Stomach (tissue), 4 donors: ENCODE measurements around the gene EXOSC6.
"Not testable (repeated sequence)": the region's sequence is repeated elsewhere in the genome, so short reads cannot be mapped to it uniquely, and the experiment has no call there.

ENCODE experiments used
- EP300 ChIP-seq: sonication (generic); formaldehyde crosslinking; IDR thresholded peaks from one replicate; pipeline ENCODE4 v1.6.1; 2017; ENCODE audit warnings: antibody characterized with exemption
- POLR2A ChIP-seq, 4 donors: fragments of 450-650 bp; IDR thresholded peaks; one replicate each; pipeline ENCODE4 v1.6.1; 2016; ENCODE audit warnings: antibody characterized with exemption in 4 of 4, control low read depth in 2 of 4, mild to moderate bottlenecking in 1 of 4, moderate library complexity in 1 of 4
- TF ChIP-seq, protein P1 (sequence below), 7 experiments: fragments of 450-650 bp in 4 of 7; fragments of 200-600 bp in 3 of 7; sonication (generic) in 3 of 7; IDR thresholded peaks; one replicate each; pipeline ENCODE4 v1.5.1; 2016 to 2019; ENCODE audit warnings: antibody characterized with exemption in 7 of 7, control low read depth in 2 of 7, mild to moderate bottlenecking in 1 of 7

- TF ChIP-seq POLR2A (IDR thresholded peaks at IDR 0.05); EP300: not testable (repeated sequence)
- TF ChIP-seq, protein P1, sequence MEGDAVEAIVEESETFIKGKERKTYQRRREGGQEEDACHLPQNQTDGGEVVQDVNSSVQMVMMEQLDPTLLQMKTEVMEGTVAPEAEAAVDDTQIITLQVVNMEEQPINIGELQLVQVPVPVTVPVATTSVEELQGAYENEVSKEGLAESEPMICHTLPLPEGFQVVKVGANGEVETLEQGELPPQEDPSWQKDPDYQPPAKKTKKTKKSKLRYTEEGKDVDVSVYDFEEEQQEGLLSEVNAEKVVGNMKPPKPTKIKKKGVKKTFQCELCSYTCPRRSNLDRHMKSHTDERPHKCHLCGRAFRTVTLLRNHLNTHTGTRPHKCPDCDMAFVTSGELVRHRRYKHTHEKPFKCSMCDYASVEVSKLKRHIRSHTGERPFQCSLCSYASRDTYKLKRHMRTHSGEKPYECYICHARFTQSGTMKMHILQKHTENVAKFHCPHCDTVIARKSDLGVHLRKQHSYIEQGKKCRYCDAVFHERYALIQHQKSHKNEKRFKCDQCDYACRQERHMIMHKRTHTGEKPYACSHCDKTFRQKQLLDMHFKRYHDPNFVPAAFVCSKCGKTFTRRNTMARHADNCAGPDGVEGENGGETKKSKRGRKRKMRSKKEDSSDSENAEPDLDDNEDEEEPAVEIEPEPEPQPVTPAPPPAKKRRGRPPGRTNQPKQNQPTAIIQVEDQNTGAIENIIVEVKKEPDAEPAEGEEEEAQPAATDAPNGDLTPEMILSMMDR (IDR thresholded peaks at IDR 0.05): not testable (repeated sequence)
These were observed 8.2 kb upstream of the EXOSC6 start for GRCh38 chr16:70259903-70260302.
